B cell (primary cell): Measurements from ENCODE around the gene MTUS2.

Source experiments
- EZH2 ChIP-seq: IDR thresholded peaks from 2 replicates; pipeline ENCODE4 v1.6.1; 2012; ENCODE audit warnings: borderline replicate concordance, low read depth, mild to moderate bottlenecking, moderate library complexity, low read length; ENCODE audit not compliant: insufficient read depth, poor library complexity, severe bottlenecking
- TF ChIP-seq, protein P1 (sequence below): fragments of 200-600 bp; IDR thresholded peaks from one replicate; pipeline ENCODE4 v1.8.0; 2022; ENCODE audit warnings: antibody characterized with exemption, mild to moderate bottlenecking

DNA sequence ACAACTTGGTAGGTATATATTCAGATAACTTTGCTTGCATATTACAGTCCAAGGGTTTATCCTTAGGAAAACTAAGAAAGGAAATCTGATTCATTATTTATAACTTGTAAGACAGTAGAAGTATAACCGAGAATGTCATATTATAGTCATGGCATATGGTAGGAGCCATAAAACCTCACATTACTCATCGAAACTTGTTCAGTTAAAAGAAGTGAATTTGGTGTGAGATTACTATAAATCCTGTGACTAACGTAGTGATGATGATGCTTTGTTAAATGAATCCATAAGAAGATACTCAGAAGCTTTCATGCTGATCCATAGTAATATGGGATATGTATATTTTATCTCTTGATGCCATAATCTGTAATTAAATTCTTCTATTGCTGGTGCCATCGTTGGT is 57.3 kb downstream of the MTUS2 start:
- TF ChIP-seq, protein P1, sequence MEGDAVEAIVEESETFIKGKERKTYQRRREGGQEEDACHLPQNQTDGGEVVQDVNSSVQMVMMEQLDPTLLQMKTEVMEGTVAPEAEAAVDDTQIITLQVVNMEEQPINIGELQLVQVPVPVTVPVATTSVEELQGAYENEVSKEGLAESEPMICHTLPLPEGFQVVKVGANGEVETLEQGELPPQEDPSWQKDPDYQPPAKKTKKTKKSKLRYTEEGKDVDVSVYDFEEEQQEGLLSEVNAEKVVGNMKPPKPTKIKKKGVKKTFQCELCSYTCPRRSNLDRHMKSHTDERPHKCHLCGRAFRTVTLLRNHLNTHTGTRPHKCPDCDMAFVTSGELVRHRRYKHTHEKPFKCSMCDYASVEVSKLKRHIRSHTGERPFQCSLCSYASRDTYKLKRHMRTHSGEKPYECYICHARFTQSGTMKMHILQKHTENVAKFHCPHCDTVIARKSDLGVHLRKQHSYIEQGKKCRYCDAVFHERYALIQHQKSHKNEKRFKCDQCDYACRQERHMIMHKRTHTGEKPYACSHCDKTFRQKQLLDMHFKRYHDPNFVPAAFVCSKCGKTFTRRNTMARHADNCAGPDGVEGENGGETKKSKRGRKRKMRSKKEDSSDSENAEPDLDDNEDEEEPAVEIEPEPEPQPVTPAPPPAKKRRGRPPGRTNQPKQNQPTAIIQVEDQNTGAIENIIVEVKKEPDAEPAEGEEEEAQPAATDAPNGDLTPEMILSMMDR: no peak
- TF ChIP-seq EZH2: no peak
